HUES64 (cell line): Measurements from ENCODE around the gene TMEM183A.
"Not testable (repeated sequence)": the region's sequence is repeated elsewhere in the genome, so short reads cannot be mapped to it uniquely, and the experiment has no call there.

ENCODE experiments used
- H3K27ac ChIP-seq: 2 replicates; pipeline ENCODE4 v1.7.0; 2013; ENCODE audit warnings: low read depth, low read length, inconsistent platforms
- H3K27me3 ChIP-seq: 2 replicates; pipeline ENCODE4 v1.6.1; 2013; ENCODE audit warnings: mild to moderate bottlenecking, low read length; ENCODE audit not compliant: insufficient read depth
- H3K36me3 ChIP-seq: 2 replicates; pipeline ENCODE4 v1.6.1; 2013; ENCODE audit warnings: mild to moderate bottlenecking, low read length; ENCODE audit not compliant: insufficient read depth
- H3K4me1 ChIP-seq: 2 replicates; pipeline ENCODE4 v1.6.1; 2013; ENCODE audit warnings: mild to moderate bottlenecking, low read length, moderate library complexity; ENCODE audit not compliant: insufficient read depth
- H3K4me3 ChIP-seq: 2 replicates; pipeline ENCODE4 v1.5.1; 2013; ENCODE audit warnings: mild to moderate bottlenecking, low read length, moderate library complexity
- H3K9ac ChIP-seq: 2 replicates; pipeline ENCODE4 v1.6.1; 2013; ENCODE audit warnings: mild to moderate bottlenecking, low read depth, low read length
- H3K9me3 ChIP-seq: 2 replicates; pipeline ENCODE4 v1.6.1; 2013; ENCODE audit warnings: low read depth, low read length; ENCODE audit not compliant: insufficient read depth
- WGBS: fragments of 150-250, 120-280 bp; methylation state at CpG from one replicate; pipeline ENCODE4 v1.1.7; 2013; ENCODE audit warnings: missing lambda C conversion rate; 5-methylcytosine and 5-hydroxymethylcytosine counted together

Gene TMEM183A

GRCh38 chr1:203017061-203017460 is 9.9 kb downstream of the TMEM183A start:
- no peaks in the 10 kb centered on the region for H3K4me1 ChIP-seq
- H3K4me3 ChIP-seq: no peak overlapping the region
- no peaks in the 10 kb centered on the region for H3K9me3 ChIP-seq
- no peaks in the 10 kb centered on the region for H3K27me3 ChIP-seq
- H3K9ac ChIP-seq: no peak overlapping the region
- WGBS: 98% methylated on average over 3 of the region's 4 CpGs
- no peak overlapping the region for H3K27ac ChIP-seq
- H3K36me3 ChIP-seq: peaks cover 98% of the 10 kb centered on the region

GRCh38 chr1:203017692-203018091 is 10.5 kb downstream of the TMEM183A start:
- H3K4me1 ChIP-seq: no peaks in the 10 kb centered on the region
- H3K4me3 ChIP-seq: no peak overlapping the region
- H3K27me3 ChIP-seq: no peaks in the 10 kb centered on the region
- H3K36me3 ChIP-seq: peaks cover 97% of the 10 kb centered on the region
- no peak overlapping the region for H3K9ac ChIP-seq
- no peak overlapping the region for H3K27ac ChIP-seq
- WGBS: 97% methylated on average over 6 of the region's 6 CpGs
- H3K9me3 ChIP-seq: no peaks in the 10 kb centered on the region

GRCh38 chr1:203022855-203023254 is 15.7 kb downstream of the TMEM183A start:
- WGBS: 80% methylated on average over 1 of the region's 10 CpGs
- not testable (repeated sequence) for H3K9me3 ChIP-seq, H3K27ac ChIP-seq, H3K9ac ChIP-seq, H3K4me3 ChIP-seq, H3K4me1 ChIP-seq
- peaks cover 15% of the 10 kb centered on the region for H3K27me3 ChIP-seq
- H3K36me3 ChIP-seq: peaks cover 72% of the 10 kb centered on the region

- H3K36me3 ChIP-seq: peaks cover 44% of the 10 kb centered on the region
- H3K27me3 ChIP-seq: peaks cover 25% of the 10 kb centered on the region
- H3K9me3 ChIP-seq: peaks cover 4% of the 10 kb centered on the region; the same call in 1 of the 2 replicates
- H3K4me3 ChIP-seq: no peak overlapping the region
- no peak overlapping the region for H3K9ac ChIP-seq
- 0 out of 2 replicates have a peak, but pooled peaks cover 4% of the 10 kb centered on the region for H3K4me1 ChIP-seq
- H3K27ac ChIP-seq: no peak overlapping the region
Observed at GRCh38 chr1:203025686-203026030, 18.5 kb downstream of the TMEM183A start.

- peaks cover 39% of the 10 kb centered on the region for H3K36me3 ChIP-seq
Observed at GRCh38 chr1:203026031-203026665, 19.0 kb downstream of the TMEM183A start, which contains the start of gene PPFIA4. Gene PPFIA4 (plus strand): TSS chr1:203026491. CDS start chr1:203039009, 12,518 bp downstream.

GRCh38 chr1:203026666-203027663 is 19.8 kb downstream of the TMEM183A start:
- Histone ChIP-seq H3K27me3 (peaks cover 25% of the 10 kb centered on the region), H3K27ac (no peak overlapping the region), H3K4me3 (peak overlapping the region; percentile 71), H3K9me3 (peaks cover 4% of the 10 kb centered on the region; the same call in 1 of the 2 replicates), H3K9ac (peak overlapping the region; percentile 48), H3K4me1 (0 out of 2 replicates have a peak, but pooled peaks cover 4% of the 10 kb centered on the region), H3K36me3 (peaks cover 31% of the 10 kb centered on the region)
- WGBS: 9% methylated on average over 46 of the region's 46 CpGs

More at GRCh38 chr1:203026031-203026665, 19.0 kb downstream of the TMEM183A start, which contains the start of gene PPFIA4:
- Histone ChIP-seq H3K4me3 (peak within 1 kb of the TSS; percentile 71), H3K27me3 (peaks cover 25% of the 10 kb centered on the region), H3K9ac (peak within 1 kb of the TSS; percentile 48), H3K4me1 (0 out of 2 replicates have a peak, but pooled peaks cover 4% of the 10 kb centered on the region), H3K9me3 (peaks cover 4% of the 10 kb centered on the region; the same call in 1 of the 2 replicates), H3K27ac (no peak within 1 kb of the TSS)
- WGBS: 12% methylated on average over 52 of the region's 52 CpGs

GRCh38 chr1:203028067-203028783 is 21.1 kb downstream of the TMEM183A start:
- WGBS: 85% methylated on average over 9 of the region's 9 CpGs
- Histone ChIP-seq H3K27me3 (peaks cover 25% of the 10 kb centered on the region), H3K4me1 (0 out of 2 replicates have a peak, but pooled peaks cover 4% of the 10 kb centered on the region)

GRCh38 chr1:203028784-203029553 is 21.8 kb downstream of the TMEM183A start:
- Histone ChIP-seq H3K27ac (no peak overlapping the region), H3K4me1 (0 out of 2 replicates have a peak, but pooled peaks cover 4% of the 10 kb centered on the region), H3K9ac (no peak overlapping the region), H3K27me3 (peaks cover 25% of the 10 kb centered on the region), H3K36me3 (peaks cover 16% of the 10 kb centered on the region), H3K4me3 (no peak overlapping the region), H3K9me3 (peaks cover 4% of the 10 kb centered on the region; the same call in 1 of the 2 replicates)
- WGBS: 82% methylated on average over 13 of the region's 13 CpGs

More at GRCh38 chr1:203028067-203028783, 21.1 kb downstream of the TMEM183A start:
- Histone ChIP-seq H3K9ac (no peak overlapping the region), H3K36me3 (peaks cover 24% of the 10 kb centered on the region), H3K9me3 (peaks cover 4% of the 10 kb centered on the region; the same call in 1 of the 2 replicates), H3K4me3 (no peak overlapping the region), H3K27ac (no peak overlapping the region)

GRCh38 chr1:203031467-203031866 is 24.3 kb downstream of the TMEM183A start:
- H3K4me3 ChIP-seq: no peak overlapping the region
- WGBS: 93% methylated on average over 6 of the region's 6 CpGs
- H3K4me1 ChIP-seq: 0 out of 2 replicates have a peak, but pooled peaks cover 10% of the 10 kb centered on the region
- no peak overlapping the region for H3K27ac ChIP-seq
- no peaks in the 10 kb centered on the region for H3K36me3 ChIP-seq
- no peak overlapping the region for H3K9ac ChIP-seq
- H3K9me3 ChIP-seq: no peaks in the 10 kb centered on the region
- peaks cover 24% of the 10 kb centered on the region for H3K27me3 ChIP-seq

- 0 out of 2 replicates have a peak, but pooled peaks cover 6% of the 10 kb centered on the region for H3K4me1 ChIP-seq
- H3K36me3 ChIP-seq: no peaks in the 10 kb centered on the region
- H3K27ac ChIP-seq: no peak overlapping the region
- H3K9ac ChIP-seq: no peak overlapping the region
- 94% methylated on average over 2 of the region's 2 CpGs for WGBS
- H3K9me3 ChIP-seq: no peaks in the 10 kb centered on the region
- H3K27me3 ChIP-seq: peaks cover 6% of the 10 kb centered on the region
- H3K4me3 ChIP-seq: no peak overlapping the region
Observed at GRCh38 chr1:203033287-203033686, 26.1 kb downstream of the TMEM183A start.
